Measurements from ENCODE around the gene ARMC3.

GRCh38 chr10:23024002-23024401 lies 96.1 kb downstream of the ARMC3 start:
- TF ChIP-seq CTCF (IDR thresholded peaks at IDR 0.05; ENCODE audit: insufficient read depth, low read depth, low read length): no peak
- no peak for TF ChIP-seq EZH2 (IDR thresholded peaks at IDR 0.05; ENCODE audit: insufficient read depth, low read length)

Data from astrocyte (in vitro differentiated cells and primary cell).